ENCODE results near the gene PTPN11. TPM values are rescaled to one million over a fixed set of nuclear protein-coding genes. Genes with fewer than 3 reads are reported as not detected.

The PTPN11 gene
- total RNA-seq, 4 donors from 2014 or later = 29.0 to 82.0 (median 57.5) TPM

GRCh38 chr12:112527501-112527900 lies 108.8 kb downstream of the PTPN11 start:
- Histone ChIP-seq H3K27ac (no peak overlapping the region), H3K27me3 (no peaks in the 10 kb centered on the region), H3K9me3 (no peaks in the 10 kb centered on the region), H3K4me3 (no peak overlapping the region), H3K4me1 (no peaks in the 10 kb centered on the region), H3K36me3 (no peaks in the 10 kb centered on the region)
- TF ChIP-seq POLR2A (IDR thresholded peaks at IDR 0.05) = no peak
- TF ChIP-seq, protein P1, sequence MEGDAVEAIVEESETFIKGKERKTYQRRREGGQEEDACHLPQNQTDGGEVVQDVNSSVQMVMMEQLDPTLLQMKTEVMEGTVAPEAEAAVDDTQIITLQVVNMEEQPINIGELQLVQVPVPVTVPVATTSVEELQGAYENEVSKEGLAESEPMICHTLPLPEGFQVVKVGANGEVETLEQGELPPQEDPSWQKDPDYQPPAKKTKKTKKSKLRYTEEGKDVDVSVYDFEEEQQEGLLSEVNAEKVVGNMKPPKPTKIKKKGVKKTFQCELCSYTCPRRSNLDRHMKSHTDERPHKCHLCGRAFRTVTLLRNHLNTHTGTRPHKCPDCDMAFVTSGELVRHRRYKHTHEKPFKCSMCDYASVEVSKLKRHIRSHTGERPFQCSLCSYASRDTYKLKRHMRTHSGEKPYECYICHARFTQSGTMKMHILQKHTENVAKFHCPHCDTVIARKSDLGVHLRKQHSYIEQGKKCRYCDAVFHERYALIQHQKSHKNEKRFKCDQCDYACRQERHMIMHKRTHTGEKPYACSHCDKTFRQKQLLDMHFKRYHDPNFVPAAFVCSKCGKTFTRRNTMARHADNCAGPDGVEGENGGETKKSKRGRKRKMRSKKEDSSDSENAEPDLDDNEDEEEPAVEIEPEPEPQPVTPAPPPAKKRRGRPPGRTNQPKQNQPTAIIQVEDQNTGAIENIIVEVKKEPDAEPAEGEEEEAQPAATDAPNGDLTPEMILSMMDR (IDR thresholded peaks at IDR 0.05) = no peak
- intact Hi-C loops (cut with DNase I) = no loop called here
- WGBS, 2 donors = 87 to 89% methylated on average over 4 of the region's 4 CpGs
- DNase-seq = no peak

DNA sequence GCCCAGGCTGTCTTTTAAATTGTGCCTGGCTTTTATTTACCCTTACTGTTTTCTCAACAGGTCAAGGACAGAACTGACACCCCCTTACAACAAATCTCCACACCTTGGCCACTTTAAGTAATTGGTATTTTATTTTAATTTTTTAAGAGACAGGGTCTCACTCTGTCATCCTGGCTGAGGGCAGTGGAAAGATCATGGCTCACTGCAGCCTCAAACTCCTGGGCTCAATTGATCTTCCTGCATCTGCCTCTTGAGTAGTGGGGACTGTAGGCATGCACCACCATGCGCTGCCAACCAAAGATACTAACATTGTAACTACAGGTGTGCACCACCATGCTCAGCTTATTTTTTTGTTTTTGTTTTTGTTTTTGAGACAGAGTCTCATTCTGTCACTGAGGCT lies 109.8 kb downstream of the PTPN11 start:
- H3K4me3 ChIP-seq = no peak overlapping the region
- no peaks in the 10 kb centered on the region for H3K4me1 ChIP-seq
- no peaks in the 10 kb centered on the region for H3K9me3 ChIP-seq
- TF ChIP-seq, protein P1 (IDR thresholded peaks at IDR 0.05) = no peak
- no peak for TF ChIP-seq POLR2A (IDR thresholded peaks at IDR 0.05)
- no peaks in the 10 kb centered on the region for H3K36me3 ChIP-seq
- 100% methylated on average over 1 of the region's 1 CpG for WGBS, 2 donors
- no peaks in the 10 kb centered on the region for H3K27me3 ChIP-seq
- no peak for DNase-seq
- intact Hi-C loops (cut with DNase I) = no loop called here
- no peak overlapping the region for H3K27ac ChIP-seq

DNA sequence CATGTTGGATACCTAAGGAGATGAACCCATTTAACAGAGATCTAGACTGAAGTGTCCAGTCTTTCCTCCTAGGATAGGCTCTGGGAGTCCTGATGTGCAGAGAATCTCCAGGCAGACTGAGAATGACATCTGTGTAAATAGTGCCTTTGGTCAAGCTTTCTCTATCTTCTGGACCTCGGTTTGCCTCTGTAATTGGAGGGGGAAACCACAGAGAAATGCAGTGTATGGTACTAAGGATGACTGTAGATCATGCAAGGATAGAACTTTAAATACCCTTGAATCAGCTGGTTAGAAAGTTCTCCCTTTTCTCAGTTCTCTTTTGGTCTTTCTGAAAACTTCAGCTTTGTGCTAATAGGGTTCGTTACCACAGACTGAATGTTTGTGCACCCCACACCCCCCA lies 112.2 kb downstream of the PTPN11 start:
- Histone ChIP-seq H3K27me3 (peaks cover 0 to 3% (median 0%) of the 10 kb centered on the region in 4 donors), H3K4me1 (no peaks in the 10 kb centered on the region), H3K36me3 (no peaks in the 10 kb centered on the region), H3K9me3 (no peaks in the 10 kb centered on the region), H3K27ac (no peak overlapping the region), H3K4me3 (no peak overlapping the region)
- TF ChIP-seq, protein P1 (IDR thresholded peaks at IDR 0.05) = no peak
- TF ChIP-seq POLR2A (IDR thresholded peaks at IDR 0.05) = no peak
- intact Hi-C loops (cut with DNase I) = no loop called here
- WGBS, 2 donors = 48 to 59% methylated on average over 2 of the region's 2 CpGs
- no peak for DNase-seq

- no peak for DNase-seq
- Histone ChIP-seq H3K4me1 (no peaks in the 10 kb centered on the region), H3K27ac (no peak overlapping the region), H3K27me3 (peaks cover 0 to 3% (median 0%) of the 10 kb centered on the region in 4 donors), H3K36me3 (no peaks in the 10 kb centered on the region), H3K9me3 (no peaks in the 10 kb centered on the region), H3K4me3 (no peak overlapping the region)
- intact Hi-C loops (cut with DNase I) = no loop called here
- TF ChIP-seq, protein P1 (IDR thresholded peaks at IDR 0.05) = no peak
- TF ChIP-seq POLR2A (IDR thresholded peaks at IDR 0.05) = no peak
- 53 to 70% methylated on average over 1 of the region's 1 CpG for WGBS, 2 donors
Measured at GRCh38 chr12:112532106-112532505, 113.4 kb downstream of the PTPN11 start.

- no peaks in the 10 kb centered on the region for H3K9me3 ChIP-seq
- TF ChIP-seq, protein P1 (IDR thresholded peaks at IDR 0.05) = no peak
- TF ChIP-seq POLR2A (IDR thresholded peaks at IDR 0.05) = no peak
- DNase-seq = no peak
- H3K36me3 ChIP-seq = no peaks in the 10 kb centered on the region
- peaks cover 0 to 3% (median 0%) of the 10 kb centered on the region in 4 donors for H3K27me3 ChIP-seq
- 73 to 77% methylated on average over 6 to 7 of the region's 7 CpGs for WGBS, 2 donors
- H3K4me1 ChIP-seq = no peaks in the 10 kb centered on the region
- H3K4me3 ChIP-seq = no peak overlapping the region
- H3K27ac ChIP-seq = no peak overlapping the region
- intact Hi-C loops (cut with DNase I) = no loop called here
Measured at GRCh38 chr12:112533528-112533927, 114.8 kb downstream of the PTPN11 start.

Measured in esophagus squamous epithelium (tissue), 5 donors.